CD4-positive, alpha-beta T cell treated with Interleukin-12 subunit alpha and Interleukin-12 subunit beta, for 1 hour (primary cell): ENCODE measurements around the gene CSMD2.

ENCODE experiments used
- DNase-seq: peaks from one replicate; pipeline ENCODE4 v3.0.0-alpha.2; 2020

The CSMD2 gene

GRCh38 chr1:33468011-33468410, 697.0 kb downstream of the CSMD2 start:
- DNase-seq: no peak

- no peak for DNase-seq
These were observed 698.9 kb downstream of the CSMD2 start for GRCh38 chr1:33466159-33466558.

DNA sequence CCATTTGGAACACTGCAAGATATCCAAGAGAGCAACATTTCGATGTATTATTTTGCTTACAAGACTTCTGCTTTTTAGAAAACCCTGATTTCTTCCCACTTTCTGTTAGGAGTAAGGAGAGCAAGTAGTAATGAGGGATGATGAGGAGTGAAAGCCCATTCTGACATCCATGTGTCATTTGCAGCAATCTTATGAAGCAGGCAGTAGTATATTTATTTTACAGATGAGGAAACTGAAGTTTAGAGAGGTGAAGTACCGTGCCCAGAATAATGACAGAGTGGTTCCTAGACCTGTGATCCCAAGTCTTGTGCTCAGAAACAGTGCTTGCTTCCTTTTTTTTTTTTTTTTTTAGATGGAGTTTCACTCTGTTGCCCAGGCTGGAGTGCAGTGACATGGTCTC, 699.7 kb downstream of the CSMD2 start:
- DNase-seq: no peak

DNA sequence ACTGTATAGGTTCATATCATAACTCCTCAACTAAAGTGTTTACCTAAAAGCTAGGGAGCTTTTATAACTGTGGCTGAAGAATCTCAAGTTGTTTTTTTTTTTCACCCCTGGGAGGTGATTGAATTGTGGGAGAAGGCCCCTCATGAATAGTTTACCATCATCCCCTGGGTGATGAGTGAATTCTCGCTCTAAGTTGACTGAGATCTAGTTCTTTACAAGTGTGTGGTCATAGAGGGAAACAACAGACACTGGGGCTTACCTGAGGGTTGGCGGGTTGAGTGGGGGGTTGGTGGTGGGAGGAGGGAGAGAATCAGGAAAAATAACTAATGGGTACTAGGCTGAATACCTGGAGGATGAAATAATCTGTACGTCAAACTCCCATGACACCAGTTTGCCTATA, 700.5 kb downstream of the CSMD2 start:
- no peak for DNase-seq
